ENCODE results near the gene ARHGAP28. TPM values are rescaled to one million over a fixed set of nuclear protein-coding genes. Genes with fewer than 3 reads are reported as not detected.

The ARHGAP28 gene
- total and polyA plus RNA-seq, 3 donors from 2014 or later = 45.5 to 161 (median 76.8) TPM

DNA sequence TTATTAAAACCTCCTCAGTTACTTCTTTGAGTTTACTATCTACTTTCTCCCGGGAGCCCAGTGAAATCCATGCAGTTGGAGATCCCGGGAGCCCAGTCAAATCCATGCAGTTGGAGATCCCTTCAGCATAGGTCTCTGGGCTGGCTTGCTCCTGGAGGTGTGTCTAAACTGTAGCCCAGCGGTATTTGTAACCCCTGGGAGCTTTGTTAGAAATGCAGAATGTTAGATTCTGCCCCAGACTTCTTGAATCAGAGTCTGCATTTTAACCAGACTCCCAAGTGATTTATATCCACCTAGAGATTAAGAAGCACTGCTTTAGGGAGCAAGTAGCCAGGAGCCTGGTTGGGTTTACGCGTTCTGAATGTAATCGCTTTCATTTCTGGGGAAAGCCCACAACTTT lies 54.5 kb downstream of the ARHGAP28 start:
- no peak overlapping the region for H3K4me3 ChIP-seq
- TF ChIP-seq, protein P1, sequence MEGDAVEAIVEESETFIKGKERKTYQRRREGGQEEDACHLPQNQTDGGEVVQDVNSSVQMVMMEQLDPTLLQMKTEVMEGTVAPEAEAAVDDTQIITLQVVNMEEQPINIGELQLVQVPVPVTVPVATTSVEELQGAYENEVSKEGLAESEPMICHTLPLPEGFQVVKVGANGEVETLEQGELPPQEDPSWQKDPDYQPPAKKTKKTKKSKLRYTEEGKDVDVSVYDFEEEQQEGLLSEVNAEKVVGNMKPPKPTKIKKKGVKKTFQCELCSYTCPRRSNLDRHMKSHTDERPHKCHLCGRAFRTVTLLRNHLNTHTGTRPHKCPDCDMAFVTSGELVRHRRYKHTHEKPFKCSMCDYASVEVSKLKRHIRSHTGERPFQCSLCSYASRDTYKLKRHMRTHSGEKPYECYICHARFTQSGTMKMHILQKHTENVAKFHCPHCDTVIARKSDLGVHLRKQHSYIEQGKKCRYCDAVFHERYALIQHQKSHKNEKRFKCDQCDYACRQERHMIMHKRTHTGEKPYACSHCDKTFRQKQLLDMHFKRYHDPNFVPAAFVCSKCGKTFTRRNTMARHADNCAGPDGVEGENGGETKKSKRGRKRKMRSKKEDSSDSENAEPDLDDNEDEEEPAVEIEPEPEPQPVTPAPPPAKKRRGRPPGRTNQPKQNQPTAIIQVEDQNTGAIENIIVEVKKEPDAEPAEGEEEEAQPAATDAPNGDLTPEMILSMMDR (IDR thresholded peaks at IDR 0.05) = no peak
- TF ChIP-seq POLR2A (IDR thresholded peaks at IDR 0.05) = no peak
- no peaks in the 10 kb centered on the region for H3K36me3 ChIP-seq (ENCODE audit: low read depth, missing control alignments)
- 51 to 58% methylated on average over 6 of the region's 6 CpGs for WGBS, 2 donors
- intact Hi-C loops (cut with DNase I; ENCODE audit: low total_unique reads) = no loop called here
- DNase-seq = no peak
- H3K9me3 ChIP-seq = no peaks in the 10 kb centered on the region
- H3K27ac ChIP-seq = peak overlapping the region; percentile 67 to 72
- peaks cover 38% of the 10 kb centered on the region for H3K4me1 ChIP-seq
- H3K27me3 ChIP-seq = no peaks in the 10 kb centered on the region

DNA sequence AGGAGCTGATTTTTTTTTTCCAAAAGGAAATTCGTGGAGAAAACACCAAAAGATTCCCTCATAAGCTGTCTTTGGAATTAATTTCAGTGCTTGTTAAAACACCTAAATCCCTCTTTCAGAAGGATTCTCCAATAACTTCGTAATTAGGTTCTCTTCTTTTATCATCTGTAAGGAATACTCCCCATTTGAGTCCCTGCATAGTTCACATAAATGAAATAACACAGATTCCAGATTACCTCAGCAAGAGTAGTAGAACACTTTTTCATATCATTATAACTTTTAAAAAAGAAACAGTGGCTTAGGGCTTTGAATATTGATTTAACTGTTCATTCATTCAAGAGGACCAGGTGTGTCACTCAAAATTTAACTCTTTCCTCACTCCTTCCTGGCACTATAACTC lies 55.5 kb downstream of the ARHGAP28 start:
- intact Hi-C loops (cut with DNase I; ENCODE audit: low total_unique reads) = no loop called here
- H3K4me3 ChIP-seq = no peak overlapping the region
- no peaks in the 10 kb centered on the region for H3K9me3 ChIP-seq
- WGBS, 2 donors = 25 to 44% methylated on average over 2 of the region's 2 CpGs
- H3K27ac ChIP-seq = peak overlapping the region; percentile 67 to 72
- no peaks in the 10 kb centered on the region for H3K27me3 ChIP-seq
- DNase-seq = no peak
- no peaks in the 10 kb centered on the region for H3K36me3 ChIP-seq (ENCODE audit: low read depth, missing control alignments)
- H3K4me1 ChIP-seq = peaks cover 33% of the 10 kb centered on the region
- TF ChIP-seq, protein P1 (IDR thresholded peaks at IDR 0.05) = no peak
- TF ChIP-seq POLR2A (IDR thresholded peaks at IDR 0.05) = no peak

DNA sequence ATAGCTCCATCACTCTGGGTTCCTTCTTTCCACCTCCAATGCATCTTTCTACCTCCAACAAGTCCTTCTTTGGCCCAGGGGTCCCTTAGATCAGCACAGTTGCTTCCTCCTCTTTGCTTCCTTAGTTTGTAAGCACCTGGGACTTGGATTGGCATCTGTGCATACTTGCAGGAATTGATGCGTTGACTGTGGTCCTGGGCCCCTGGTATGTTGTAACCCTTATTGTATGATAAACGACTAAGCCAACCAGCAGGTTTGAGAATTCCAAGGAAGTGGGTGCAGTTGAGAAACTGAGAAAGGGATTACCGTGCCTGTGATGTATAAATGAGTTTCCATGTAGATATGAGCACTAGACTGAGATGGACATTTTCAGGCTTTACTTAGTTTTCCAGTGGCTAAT lies 55.9 kb downstream of the ARHGAP28 start:
- 89 to 92% methylated on average over 3 of the region's 3 CpGs for WGBS, 2 donors
- peaks cover 36% of the 10 kb centered on the region for H3K4me1 ChIP-seq
- H3K4me3 ChIP-seq = no peak overlapping the region
- no peak for TF ChIP-seq POLR2A (IDR thresholded peaks at IDR 0.05)
- TF ChIP-seq, protein P1 (IDR thresholded peaks at IDR 0.05) = no peak
- peak overlapping the region in 1 of 2 donors; percentile 72 for H3K27ac ChIP-seq
- H3K27me3 ChIP-seq = no peaks in the 10 kb centered on the region
- no peaks in the 10 kb centered on the region for H3K9me3 ChIP-seq
- no peak for DNase-seq
- intact Hi-C loops (cut with DNase I; ENCODE audit: low total_unique reads) = no loop called here
- no peaks in the 10 kb centered on the region for H3K36me3 ChIP-seq (ENCODE audit: low read depth, missing control alignments)

DNA sequence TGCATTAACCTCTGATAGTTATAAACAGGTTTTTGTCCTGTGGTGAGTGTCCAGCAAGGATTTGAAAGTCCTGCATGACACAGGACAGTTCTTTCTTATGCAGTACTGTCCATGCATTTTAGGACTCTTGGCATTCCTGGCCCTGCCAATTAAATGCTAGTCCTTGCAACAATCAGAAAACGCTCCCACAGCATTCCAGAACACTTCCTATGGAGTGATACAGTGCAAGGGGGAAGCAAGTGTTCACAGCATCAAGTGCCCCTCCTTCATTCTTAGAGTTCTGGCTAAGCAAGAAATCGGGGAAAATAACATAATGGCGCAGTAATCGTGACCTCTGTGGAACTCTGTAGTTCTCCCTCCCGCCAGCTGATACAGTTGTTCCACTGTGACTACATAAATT lies 62.9 kb downstream of the ARHGAP28 start:
- Histone ChIP-seq H3K27ac (no peak overlapping the region), H3K4me1 (peaks cover 24% of the 10 kb centered on the region), H3K9me3 (no peaks in the 10 kb centered on the region), H3K27me3 (no peaks in the 10 kb centered on the region), H3K4me3 (no peak overlapping the region), H3K36me3 (ENCODE audit: low read depth, missing control alignments) (no peaks in the 10 kb centered on the region)
- intact Hi-C loops (cut with DNase I; ENCODE audit: low total_unique reads) = no loop called here
- no peak for DNase-seq
- 57 to 83% methylated on average over 5 of the region's 5 CpGs for WGBS, 2 donors
- TF ChIP-seq POLR2A (IDR thresholded peaks at IDR 0.05) = no peak
- TF ChIP-seq, protein P1 (IDR thresholded peaks at IDR 0.05) = no peak

DNA sequence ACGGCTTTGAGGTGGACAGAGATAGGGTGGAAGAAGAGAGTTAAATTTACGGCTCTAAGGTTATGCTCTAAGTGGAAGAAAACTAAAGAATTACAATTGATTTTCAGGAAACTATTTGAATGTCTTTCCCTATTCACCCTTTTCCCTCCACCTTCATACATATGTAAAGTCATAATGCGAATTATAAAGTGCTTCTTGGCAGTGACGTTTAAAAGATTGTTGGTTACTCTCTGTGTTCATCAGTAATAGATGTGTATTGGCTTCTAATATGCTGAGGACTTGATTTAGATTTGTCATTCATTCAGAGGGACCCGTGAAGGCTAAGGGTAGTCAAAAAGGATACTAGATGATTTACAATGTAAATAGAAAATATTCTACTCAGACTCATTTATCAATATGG lies 63.9 kb downstream of the ARHGAP28 start:
- Histone ChIP-seq H3K27me3 (no peaks in the 10 kb centered on the region), H3K27ac (no peak overlapping the region), H3K36me3 (ENCODE audit: low read depth, missing control alignments) (no peaks in the 10 kb centered on the region), H3K4me1 (peaks cover 24% of the 10 kb centered on the region), H3K4me3 (no peak overlapping the region), H3K9me3 (no peaks in the 10 kb centered on the region)
- no peak for DNase-seq
- intact Hi-C loops (cut with DNase I; ENCODE audit: low total_unique reads) = no loop called here
- TF ChIP-seq, protein P1 (IDR thresholded peaks at IDR 0.05) = no peak
- TF ChIP-seq POLR2A (IDR thresholded peaks at IDR 0.05) = no peak
- 88 to 94% methylated on average over 5 of the region's 5 CpGs for WGBS, 2 donors
